H1 (cell line): Measurements from ENCODE around the gene WDR7. TPM values are rescaled to one million over a fixed set of nuclear protein-coding genes. Genes with fewer than 3 reads are reported as not detected.

ENCODE experiments used
- CTCF ChIA-PET: fragments of 300-600 bp; sonication (Branson Sonifier 250); formaldehyde crosslinking; loops from one replicate; lab custom pipeline; 2021; ENCODE audit not compliant: partially characterized antibody; lab: Charles Lee
- POLR2A ChIA-PET: fragments of 300-600 bp; sonication (Branson Sonifier 250); formaldehyde crosslinking; loops from one replicate; lab custom pipeline; 2021; ENCODE audit warnings: inconsistent platforms; ENCODE audit not compliant: partially characterized antibody; lab: Charles Lee
- DNase-seq, 2 experiments: peaks; one replicate each; pipeline versions ENCODE4 v3.0.0 to v3.0.0-alpha.2; 2010 to 2022; ENCODE audit warnings: low spot score in 2 of 2, low read depth in 1 of 2, mixed read lengths in 1 of 2
- FAIRE-seq: peaks from 2 replicates; lab custom pipeline; 2011; peaks lifted over from hg19 to GRCh38; lab: Jason Lieb, UNC
- H2AFZ ChIP-seq: 2 replicates; pipeline ENCODE4 v1.8.1; 2012; ENCODE audit warnings: low read length, inconsistent platforms
- H2AK5ac ChIP-seq: 2 replicates; pipeline ENCODE4 v1.6.1; 2013; ENCODE audit warnings: low read depth, low read length
- H2BK120ac ChIP-seq: replicated peaks from 2 replicates; pipeline ENCODE3; 2013; ENCODE audit warnings: low read depth, low read length, inconsistent platforms
- H2BK12ac ChIP-seq: 2 replicates; pipeline ENCODE4 v1.6.1; 2013; ENCODE audit warnings: low read depth, low read length
- H2BK15ac ChIP-seq: 2 replicates; pipeline ENCODE4 v1.6.1; 2013; ENCODE audit warnings: low read length
- H2BK20ac ChIP-seq: 2 replicates; pipeline ENCODE4 v1.6.1; 2013; ENCODE audit warnings: low read length
- H2BK5ac ChIP-seq: 2 replicates; pipeline ENCODE4 v1.6.1; 2013; ENCODE audit warnings: low read depth, low read length
- H3K14ac ChIP-seq: 2 replicates; pipeline ENCODE4 v1.6.1; 2013; ENCODE audit warnings: inconsistent platforms; ENCODE audit not compliant: insufficient read length
- H3K18ac ChIP-seq: 2 replicates; pipeline ENCODE4 v1.6.1; 2013; ENCODE audit warnings: low read length; ENCODE audit errors: extremely low read depth
- H3K23ac ChIP-seq: 2 replicates; pipeline ENCODE4 v1.6.1; 2013; ENCODE audit warnings: inconsistent platforms; ENCODE audit not compliant: insufficient read length
- H3K23me2 ChIP-seq: 2 replicates; pipeline ENCODE4 v1.6.1; 2013; ENCODE audit warnings: low read depth, low read length
- H3K27ac ChIP-seq: 2 replicates; pipeline ENCODE4 v1.6.1; 2011; ENCODE audit warnings: low read depth, low read length, inconsistent platforms
- H3K27me3 ChIP-seq, 4 experiments: replicated peaks in 1 of 4; 1 replicate in 1 of 4; 2 replicates in 3 of 4; pipeline versions ENCODE4 v1.6.1 to v1.8.1; 2011 to 2013; ENCODE audit warnings: low read length in 3 of 4, mild to moderate bottlenecking in 3 of 4, inconsistent platforms in 2 of 4, mixed read lengths in 2 of 4, moderate library complexity in 1 of 4; ENCODE audit not compliant: control insufficient read depth in 3 of 4, insufficient read depth in 3 of 4; ENCODE audit errors: extremely low read depth in 1 of 4
- H3K36me3 ChIP-seq, 4 experiments: 2 replicates each; pipeline versions ENCODE4 v1.6.1 to v1.8.1; 2011 to 2013; ENCODE audit warnings: mild to moderate bottlenecking in 4 of 4, low read length in 3 of 4, moderate library complexity in 2 of 4, control low read depth in 1 of 4, inconsistent platforms in 1 of 4; ENCODE audit not compliant: insufficient read depth in 4 of 4, control insufficient read depth in 2 of 4
- H3K4ac ChIP-seq: replicated peaks from 2 replicates; pipeline ENCODE3; 2013; ENCODE audit warnings: low read length, low read depth, mixed read lengths, inconsistent platforms; ENCODE audit not compliant: insufficient read length
- H3K4me1 ChIP-seq, 4 experiments: replicated peaks in 1 of 4; 1 replicate in 1 of 4; 2 replicates in 3 of 4; pipeline versions ENCODE4 v1.6.1 to v1.8.1; 2011 to 2013; ENCODE audit warnings: low read length in 3 of 4, inconsistent platforms in 2 of 4, mixed read lengths in 1 of 4; ENCODE audit not compliant: insufficient read depth in 4 of 4, control insufficient read depth in 3 of 4
- H3K4me2 ChIP-seq, 2 experiments: 2 replicates each; pipeline versions ENCODE4 v1.6.1 to v1.8.1; 2011 to 2013; ENCODE audit warnings: low read depth in 2 of 2, low read length in 2 of 2, control low read depth in 1 of 2, inconsistent platforms in 1 of 2, mild to moderate bottlenecking in 1 of 2; ENCODE audit not compliant: insufficient read depth in 1 of 2
- H3K4me3 ChIP-seq, 4 experiments: fragments of 200-600, 300-600 bp in 1 of 4; sonication (generic), shearing (Covaris generic), sonication (Bioruptor Twin) in 1 of 4; 2 replicates each; pipeline versions ENCODE4 v1.5.1 to v1.8.1; 2011 to 2016; ENCODE audit warnings: low read length in 4 of 4, low read depth in 3 of 4, control low read depth in 2 of 4, inconsistent platforms in 2 of 4, mild to moderate bottlenecking in 2 of 4, mixed read lengths in 1 of 4, moderate library complexity in 1 of 4; ENCODE audit not compliant: insufficient read depth in 2 of 4; ENCODE audit errors: extremely low read depth in 1 of 4
- H3K56ac ChIP-seq: replicated peaks from 2 replicates; pipeline ENCODE3; 2013; ENCODE audit warnings: low read depth, mild to moderate bottlenecking, mixed read lengths, low read length, inconsistent platforms; ENCODE audit not compliant: insufficient read length
- H3K79me1 ChIP-seq: 2 replicates; pipeline ENCODE4 v1.6.1; 2013; ENCODE audit warnings: low read depth, low read length, control low read depth
- H3K79me2 ChIP-seq, 2 experiments: 2 replicates each; pipeline versions ENCODE4 v1.6.1 to v1.8.1; 2012 to 2013; ENCODE audit warnings: low read length in 2 of 2, mild to moderate bottlenecking in 2 of 2, inconsistent platforms in 1 of 2; ENCODE audit not compliant: insufficient read depth in 2 of 2, control insufficient read depth in 1 of 2
- H3K9ac ChIP-seq, 4 experiments: replicated peaks in 1 of 4; 1 replicate in 1 of 4; 2 replicates in 3 of 4; pipeline versions ENCODE4 v1.6.1 to v1.8.1; 2011 to 2013; ENCODE audit warnings: low read depth in 3 of 4, low read length in 3 of 4, control low read depth in 2 of 4, mild to moderate bottlenecking in 2 of 4, moderate library complexity in 2 of 4, inconsistent platforms in 1 of 4; ENCODE audit errors: extremely low read depth in 1 of 4
- H3K9me3 ChIP-seq, 2 experiments: 2 replicates each; pipeline versions ENCODE4 v1.6.1 to v1.8.1; 2012 to 2013; ENCODE audit warnings: mild to moderate bottlenecking in 2 of 2, moderate library complexity in 2 of 2, control low read depth in 1 of 2, inconsistent platforms in 1 of 2, low read depth in 1 of 2, low read length in 1 of 2, mixed read lengths in 1 of 2; ENCODE audit not compliant: insufficient read depth in 2 of 2
- H4K20me1 ChIP-seq, 2 experiments: replicated peaks in 1 of 2; 2 replicates each; pipeline versions ENCODE3 to v1.8.1; 2011 to 2013; ENCODE audit warnings: inconsistent platforms in 2 of 2, low read length in 2 of 2, mild to moderate bottlenecking in 1 of 2; ENCODE audit not compliant: insufficient read depth in 2 of 2, control insufficient read depth in 1 of 2
- H4K5ac ChIP-seq: 2 replicates; pipeline ENCODE4 v1.6.1; 2013; ENCODE audit warnings: low read length, low read depth, mixed read lengths, inconsistent platforms; ENCODE audit not compliant: insufficient read length
- H4K8ac ChIP-seq: 2 replicates; pipeline ENCODE4 v1.8.0; 2013; ENCODE audit warnings: mild to moderate bottlenecking, moderate library complexity, low read length, inconsistent platforms; ENCODE audit not compliant: insufficient read depth; ENCODE audit errors: extremely low read depth
- H4K91ac ChIP-seq: replicated peaks from 2 replicates; pipeline ENCODE3; 2013; ENCODE audit warnings: low read length, mixed read lengths, inconsistent platforms; ENCODE audit not compliant: insufficient read length
- BCL11A ChIP-seq, 2 experiments: IDR thresholded peaks; one replicate each; pipeline ENCODE4 v1.6.1; 2011; ENCODE audit warnings: low read depth in 2 of 2, low read length in 2 of 2, mild to moderate bottlenecking in 2 of 2
- EGR1 ChIP-seq: IDR thresholded peaks from 2 replicates; pipeline ENCODE4 v1.6.1; 2011; ENCODE audit warnings: low read depth, low read length, borderline replicate concordance
- EZH2 ChIP-seq: fragments of 200-600 bp; sonication (generic); IDR thresholded peaks from 2 replicates; pipeline ENCODE4 v1.7.1; 2012; ENCODE audit warnings: low read depth, mild to moderate bottlenecking, moderate library complexity, low read length, inconsistent platforms; ENCODE audit not compliant: severe bottlenecking
- GTF2F1 ChIP-seq: IDR thresholded peaks from 2 replicates; pipeline ENCODE4 v1.6.1; 2012; ENCODE audit warnings: low read depth, low read length, improper control_type of control experiment, borderline replicate concordance
- SAP30 ChIP-seq: fragments of 300-600 bp; sonication (generic); IDR thresholded peaks from 2 replicates; pipeline ENCODE4 v1.7.1; 2012; ENCODE audit warnings: low read length, moderate library complexity, mild to moderate bottlenecking, inconsistent platforms; ENCODE audit not compliant: insufficient read depth, insufficient replicate concordance
- SUZ12 ChIP-seq: fragments of 200-600 bp; sonication (generic); IDR thresholded peaks from 2 replicates; pipeline ENCODE4 v1.6.1; 2012; ENCODE audit warnings: mild to moderate bottlenecking, inconsistent platforms, low read length, moderate library complexity, mixed read lengths
- TAF1 ChIP-seq: IDR thresholded peaks from 2 replicates; pipeline ENCODE4 v1.6.1; 2011; ENCODE audit warnings: mild to moderate bottlenecking, low read depth, low read length
- TBP ChIP-seq: IDR thresholded peaks from 2 replicates; pipeline ENCODE4 v1.6.1; 2011; ENCODE audit warnings: low read depth, low read length, improper control_type of control experiment
- WGBS, 2 experiments: shearing (Covaris generic) in 1 of 2; methylation state at CpG; one replicate each; pipeline versions ENCODE4 v1.1.6 to v1.1.7; 2013 to 2015; ENCODE audit warnings: low lambda C conversion rate in 2 of 2, mixed read lengths in 2 of 2, inconsistent platforms in 1 of 2, low coverage in 1 of 2, missing lambda C conversion rate in 1 of 2; ENCODE audit not compliant: insufficient replicate concordance in 2 of 2, insufficient coverage in 1 of 2, insufficient read length in 1 of 2; ENCODE audit errors: extremely low coverage in 1 of 2, missing lambda C conversion rate in 1 of 2; 5-methylcytosine and 5-hydroxymethylcytosine counted together
- polyA plus RNA-seq, 7 experiments: library from polyadenylated mRNA; depleted of rRNA in 3 of 7; stranded (reverse) in 5 of 7; unstranded in 2 of 7; fragments of >200 nt in 5 of 7; fragments of 200-250 nt in 2 of 7; gene quantifications; 1 replicate in 5 of 7; 2 replicates in 1 of 7; 4 replicates in 1 of 7; pipeline versions ENCODE4 v1.2.1 to v1.2.3, GENCODE V29; 2011 to 2013; ENCODE audit warnings: missing spikeins in 2 of 7, mixed read lengths in 2 of 7
- total RNA-seq: library from RNA; stranded (reverse); fragmentation: NEBNext Ultra II Directional; extraction: Animal tissue kit (Norgen Biotek cat#: 25700); gene quantifications from 2 replicates; pipeline ENCODE4 v1.2.1, GENCODE V29; 2021

The WDR7 gene
- total and polyA plus RNA-seq, 2 of the 8 experiments (the other 6 are each of a cell fraction or from before 2014, with no cell fraction given) = 5.5 to 15.2 TPM

DNA sequence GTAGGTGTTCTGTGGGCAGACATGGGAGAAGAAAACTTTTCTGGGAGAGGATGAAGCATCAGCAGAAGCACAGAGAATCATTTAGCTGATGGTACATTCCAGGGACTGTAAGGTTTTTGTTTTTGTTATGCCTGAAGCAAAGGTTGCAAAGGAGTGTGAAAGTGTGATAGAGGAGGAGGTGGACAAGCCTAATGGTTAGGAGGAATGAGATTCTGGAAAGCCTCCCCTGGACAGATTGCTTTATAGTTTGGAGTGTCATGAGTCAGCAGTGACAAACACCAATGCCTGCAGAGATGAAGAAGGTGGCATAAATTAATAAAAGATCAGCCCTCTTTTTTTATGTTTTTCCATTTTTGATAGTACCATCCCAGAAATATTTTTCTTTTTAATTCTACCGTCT is 324.1 kb downstream of the WDR7 start:
- Histone ChIP-seq H2BK120ac (no peak overlapping the region), H4K20me1 (no peaks in the 10 kb centered on the region), H3K9me3 (no peaks in the 10 kb centered on the region), H4K91ac (no peak overlapping the region), H2AFZ (no peak overlapping the region), H3K56ac (no peak overlapping the region), H3K23ac (no peak overlapping the region), H3K79me1 (no peaks in the 10 kb centered on the region), H2BK15ac (no peak overlapping the region), H3K36me3 (no peaks in the 10 kb centered on the region), H3K4me2 (no peak overlapping the region), H2AK5ac (no peak overlapping the region), H3K18ac (no peak overlapping the region), H3K4me1 (peaks cover 0 to 2% (median 0%) of the 10 kb centered on the region in 4 experiments; a peak in 1 of 7 replicates), H3K27ac (no peak overlapping the region), H3K27me3 (no peaks in the 10 kb centered on the region), H4K5ac (no peak overlapping the region), H3K79me2 (no peaks in the 10 kb centered on the region), H2BK12ac (no peak overlapping the region), H2BK20ac (no peak overlapping the region), H3K4me3 (no peak overlapping the region), H4K8ac (no peak overlapping the region), H2BK5ac (no peak overlapping the region), H3K4ac (no peak overlapping the region), H3K23me2 (no peaks in the 10 kb centered on the region), H3K9ac (no peak overlapping the region), H3K14ac (no peak overlapping the region)
- ChIA-PET CTCF (interaction anchor here (1.0 kb wide), 1 partner anchor 144 kb away, joined by 3 read pairs; no protein-coding TSS in a partner anchor), POLR2A (interaction anchor here (0.6 kb wide), 1 partner anchor 10 kb away, joined by 3 read pairs; no protein-coding TSS in a partner anchor)
- WGBS, 2 experiments = 100% methylated on average over 1 of the region's 1 CpG; no CpG with 5 or more reads in 1 of the 2 experiments
- TF ChIP-seq GTF2F1 (no peak), SAP30 (no peak), SUZ12 (no peak), BCL11A (IDR thresholded peaks at IDR 0.05; ENCODE audit: low read depth in 2 of 2, low read length in 2 of 2) (no peak), EGR1 (no peak), TBP (no peak), TAF1 (no peak), EZH2 (no peak)
- DNase-seq (no peak), FAIRE-seq (no peak)
